DMS53 treated with DMSO at 0.1 percent for 48 hours (cell line): ENCODE measurements around the gene FARSB.
"Not testable (repeated sequence)": the region's sequence is repeated elsewhere in the genome, so short reads cannot be mapped to it uniquely, and the experiment has no call there.

Source experiments
- DNase-seq: peaks from one replicate; lab custom pipeline; 2025; ENCODE audit not compliant: unreplicated experiment; lab: John Stamatoyannopoulos, UW

Gene FARSB

DNA sequence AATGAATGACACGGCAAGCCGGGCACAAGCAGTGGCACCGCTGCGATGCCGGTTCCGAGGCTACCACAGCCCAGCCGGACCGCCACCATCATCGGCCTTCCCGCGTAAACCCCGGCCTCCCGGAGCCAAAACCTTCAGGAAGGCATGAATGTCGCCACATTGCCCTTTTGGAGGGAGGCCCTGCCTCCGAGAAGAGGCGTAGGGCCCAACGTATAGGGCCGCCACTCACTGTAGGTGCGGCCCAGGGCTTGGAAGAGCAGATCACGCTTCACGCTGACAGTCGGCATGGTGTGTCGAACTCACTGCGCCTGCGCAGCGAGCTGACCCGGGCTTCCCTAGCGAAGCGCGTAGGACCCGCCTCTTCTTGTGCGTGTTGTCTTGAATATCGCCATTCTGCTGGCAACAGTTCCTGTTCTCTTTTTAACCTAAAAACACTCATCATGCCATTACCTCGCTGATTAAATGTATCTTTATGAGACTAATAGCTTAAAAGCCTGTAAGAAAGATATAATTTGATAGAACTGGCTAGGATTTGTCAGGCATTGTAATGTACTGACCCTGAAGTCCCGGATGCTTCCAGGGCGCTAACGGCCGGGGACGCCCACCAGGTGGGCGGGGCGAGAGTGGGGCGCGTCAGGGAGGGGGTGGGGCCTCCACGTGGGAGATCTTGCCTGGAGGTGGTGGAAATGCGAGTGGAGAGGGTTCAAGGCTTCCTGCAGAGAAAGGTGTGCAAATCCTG lies at the start of gene FARSB:
TSS of gene FARSB (minus strand) at position 306 of the 739 bp plus-strand sequence. CDS start at position 287, 19 bp downstream.
- peak; percentile 77 for DNase-seq

DNA sequence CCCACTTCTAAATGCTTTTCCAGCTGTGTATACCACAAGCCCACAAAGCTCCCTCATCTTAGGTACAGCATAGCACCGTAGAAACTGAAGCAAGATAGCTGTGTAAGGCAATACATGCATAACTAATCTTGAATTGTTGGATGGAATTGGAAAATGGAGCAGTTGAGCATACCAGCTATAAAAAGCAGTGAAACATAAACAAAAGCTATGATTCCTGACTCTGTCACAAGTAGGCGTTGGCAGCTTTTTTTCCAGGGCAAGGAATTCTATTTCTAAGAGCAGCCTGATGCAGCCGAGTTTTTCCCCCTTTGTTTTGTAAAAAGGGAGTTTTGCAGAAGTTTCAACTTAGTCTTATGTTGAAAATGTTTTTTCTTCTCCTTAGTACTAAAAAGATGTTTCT lies 48.0 kb upstream of the FARSB start:
- DNase-seq, result no peak

DNA sequence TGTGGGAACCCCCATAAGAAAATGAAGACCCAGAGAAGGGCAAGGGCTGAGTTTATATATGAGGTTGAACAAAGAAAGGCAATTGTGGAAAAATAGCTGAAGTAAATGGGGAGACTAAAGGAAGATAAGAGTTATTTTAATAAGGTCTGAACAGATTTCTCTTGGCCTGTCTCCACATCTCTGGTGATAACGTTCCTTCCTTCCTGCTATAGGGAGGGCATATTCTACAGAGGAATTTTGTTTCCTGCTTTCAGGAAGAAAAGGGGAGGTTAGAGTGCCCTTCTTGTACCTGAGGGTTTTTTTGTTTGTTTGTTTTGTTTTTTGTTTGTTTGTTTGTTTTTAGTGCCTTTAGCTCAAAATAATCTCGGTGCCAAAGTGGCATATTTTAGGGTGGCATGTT lies 47.2 kb upstream of the FARSB start:
- no peak for DNase-seq

DNA sequence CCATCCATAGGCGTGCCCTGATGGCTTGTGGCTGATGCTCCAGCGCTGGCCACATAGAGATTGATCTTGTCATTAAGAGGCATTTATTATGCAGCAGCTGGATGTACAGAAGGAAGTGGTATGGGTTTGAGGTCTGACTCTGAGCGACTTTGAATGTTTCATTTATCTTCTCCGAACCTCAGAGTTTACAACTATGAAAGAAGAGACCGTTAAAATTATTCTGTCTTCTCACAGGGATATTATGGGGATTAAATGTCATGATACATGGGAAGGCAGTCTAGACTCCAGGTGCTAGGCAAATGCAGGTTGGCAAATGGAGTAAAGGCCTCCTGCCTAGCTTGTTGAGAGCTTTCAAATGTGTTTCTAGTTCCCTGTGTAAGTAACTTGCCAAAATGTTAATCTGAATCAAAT lies 45.8 kb upstream of the FARSB start:
- no peak for DNase-seq

DNA sequence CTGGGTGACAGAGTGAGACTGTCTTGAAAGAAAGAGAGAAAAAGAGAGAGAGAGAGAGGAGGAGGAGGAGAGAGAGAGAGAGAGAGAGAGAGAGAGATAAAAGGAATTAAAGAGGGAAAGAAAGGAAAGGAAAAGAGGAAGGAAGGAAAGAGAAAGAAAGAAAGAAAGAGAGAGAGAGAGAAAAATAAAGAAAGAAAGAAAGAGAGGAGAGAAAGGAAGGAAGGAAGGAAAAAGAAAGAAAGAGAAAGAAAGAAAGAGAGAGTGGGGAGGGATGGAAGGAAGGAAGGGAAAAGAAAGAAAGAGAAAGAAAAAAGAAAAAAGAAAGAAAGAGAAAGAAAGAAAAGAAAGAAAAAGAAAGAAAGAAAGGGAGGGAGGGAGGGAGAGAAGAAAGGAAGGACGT lies 45.3 kb upstream of the FARSB start:
- no peak for DNase-seq

DNA sequence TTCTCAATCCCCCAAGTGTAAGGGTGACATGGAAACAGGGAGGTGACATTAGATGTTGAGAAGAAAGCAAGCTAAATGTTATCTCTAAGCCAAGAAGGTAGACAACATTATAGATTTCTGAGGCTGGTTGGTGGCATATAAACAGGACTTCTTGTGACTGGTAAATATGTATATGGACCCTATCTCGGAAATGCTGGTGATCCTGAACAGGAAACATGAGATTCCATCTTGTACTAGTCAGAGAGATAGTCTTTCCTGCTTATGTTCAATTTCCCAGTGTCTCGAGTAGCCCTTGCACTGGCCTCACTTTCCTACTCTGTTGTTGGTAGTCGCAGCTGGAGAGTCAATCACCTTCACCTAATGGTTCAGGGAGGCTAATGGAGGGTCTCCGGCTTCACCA lies 42.4 kb upstream of the FARSB start:
- no peak for DNase-seq

DNA sequence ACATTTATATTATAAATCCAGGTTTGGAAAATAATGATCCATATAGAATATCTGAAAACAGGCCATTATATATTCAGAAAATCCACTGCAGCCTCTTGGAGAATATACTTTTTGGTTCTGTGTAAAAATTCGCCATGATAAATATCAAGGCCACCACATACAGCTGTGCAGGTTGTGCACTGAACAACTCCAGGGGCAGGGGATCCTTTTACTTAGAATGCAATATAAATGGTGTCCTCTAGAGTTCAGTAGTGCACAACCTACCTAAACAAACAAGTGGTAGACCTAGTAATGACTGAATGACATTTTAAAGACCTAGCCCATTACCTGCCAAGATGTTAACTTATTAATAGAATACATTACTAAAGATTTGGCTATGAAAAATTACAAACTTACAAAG lies 37.9 kb upstream of the FARSB start:
- no peak for DNase-seq

DNA sequence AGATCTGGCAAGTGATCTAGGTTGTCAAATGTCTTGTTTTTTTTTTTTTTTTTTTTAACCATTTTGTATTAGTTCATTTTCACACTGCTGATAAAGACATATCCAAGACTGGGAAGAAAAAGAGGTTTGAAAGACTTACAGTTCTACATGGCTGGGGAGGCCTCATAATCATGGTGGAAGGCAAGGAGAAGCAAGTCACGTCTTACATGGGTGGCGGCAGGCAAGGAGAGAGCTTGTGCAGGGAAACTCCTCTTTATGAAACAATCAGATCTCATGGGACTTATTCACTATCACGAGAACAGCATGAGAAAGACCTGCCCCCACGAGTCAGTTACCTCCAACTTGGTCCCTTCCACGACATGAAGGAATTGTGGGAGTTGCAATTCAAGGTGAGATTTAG lies 37.5 kb upstream of the FARSB start:
- DNase-seq, result not testable (repeated sequence)

DNA sequence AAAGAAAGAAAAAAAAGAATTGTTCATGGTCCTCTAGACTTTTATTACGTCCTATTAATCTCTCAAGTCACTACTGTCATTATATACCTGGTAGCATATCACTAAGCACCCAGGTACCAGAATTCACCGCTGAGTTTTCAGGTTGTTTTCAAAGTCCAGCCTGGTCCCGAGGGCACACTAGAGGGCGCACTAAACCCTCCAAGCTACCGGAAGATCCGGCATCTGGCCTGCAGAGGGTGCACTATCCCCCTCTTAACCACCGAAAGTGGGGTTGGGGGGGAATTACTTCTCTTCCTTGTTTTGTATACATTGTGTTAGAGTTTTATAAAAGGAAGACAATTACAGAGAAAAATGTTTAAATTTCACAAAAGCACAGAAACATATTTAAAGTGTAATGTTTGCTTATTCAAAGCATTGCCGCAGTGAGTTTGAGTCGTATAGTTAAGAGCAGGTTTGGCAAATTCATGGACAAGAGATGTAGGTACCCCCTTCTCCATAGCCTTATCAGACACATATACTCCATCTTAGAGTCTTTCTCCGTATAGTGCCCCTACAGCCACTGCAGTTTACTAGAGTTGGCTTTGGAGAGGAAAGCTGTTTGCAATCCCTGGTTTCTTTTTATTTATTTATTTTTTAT lies 34.8 kb upstream of the FARSB start:
- DNase-seq, result peak; percentile 49

DNA sequence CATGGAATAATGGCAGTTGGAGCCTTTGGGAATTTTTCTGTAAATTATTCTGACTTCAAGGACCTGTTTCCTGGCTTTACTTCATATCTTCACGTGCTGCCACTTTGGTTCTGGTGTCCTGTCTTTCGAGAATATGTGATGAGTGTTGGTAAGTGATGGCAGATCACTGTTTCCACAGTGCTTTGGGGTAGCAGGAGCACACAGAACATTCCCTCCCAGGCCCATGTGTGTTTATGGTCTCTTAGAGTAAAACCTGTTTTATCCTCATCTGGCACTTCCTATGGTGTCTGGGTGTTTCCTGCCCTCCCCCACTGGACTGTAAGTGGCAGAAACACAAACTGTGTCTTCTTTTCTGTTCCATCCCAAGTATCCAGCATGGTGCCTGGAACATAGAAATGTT lies 33.4 kb upstream of the FARSB start:
- DNase-seq, result no peak

DNA sequence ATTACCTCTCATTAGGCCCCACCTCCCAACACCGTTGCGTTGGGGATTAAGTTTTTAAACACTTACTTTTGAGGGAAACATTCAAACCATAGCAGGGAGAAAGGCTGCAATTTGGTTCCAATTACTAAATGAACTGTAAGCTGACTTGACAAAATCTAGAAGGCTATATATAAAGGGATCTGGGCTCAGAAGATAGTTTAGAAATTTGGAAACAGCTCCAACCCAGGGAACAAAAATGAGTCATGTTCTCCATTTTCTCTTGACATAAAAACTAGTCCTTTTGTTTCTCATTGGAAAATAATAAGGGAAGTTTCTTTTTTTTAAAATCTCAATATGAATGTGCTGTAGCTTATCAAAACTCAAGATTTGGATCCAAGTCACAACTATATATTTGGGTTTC lies 33.0 kb upstream of the FARSB start:
- DNase-seq, result no peak

DNA sequence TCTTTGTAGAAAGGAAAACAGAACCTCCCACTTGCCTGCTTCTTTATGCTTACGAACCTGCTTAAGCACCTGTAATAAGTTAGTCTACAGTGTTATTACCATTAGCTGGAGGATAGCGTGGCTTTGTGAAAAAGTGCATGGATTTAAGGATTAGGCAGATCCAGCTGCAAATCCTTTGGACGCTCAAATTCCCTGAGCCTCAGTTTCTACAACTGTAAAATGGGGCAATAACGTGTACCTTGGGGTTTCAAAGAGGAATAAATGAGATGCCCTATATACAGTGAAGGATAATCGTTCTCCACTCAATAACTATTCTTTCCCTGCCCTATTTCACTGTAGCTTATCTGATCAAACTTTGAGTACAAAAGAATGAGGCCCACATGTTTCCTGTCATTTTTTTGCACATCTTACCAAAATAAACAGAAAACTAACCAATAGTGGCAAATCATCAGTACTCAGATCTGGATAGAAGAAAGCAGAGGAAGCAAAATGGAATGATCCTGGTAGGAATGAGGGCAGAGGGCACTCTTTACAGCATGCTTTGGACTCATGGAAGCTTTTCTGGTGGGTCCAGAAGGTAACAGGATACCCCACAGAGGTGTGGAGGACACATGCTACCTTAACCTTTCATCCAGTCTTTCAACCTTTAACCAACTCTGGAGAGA lies 30.3 kb upstream of the FARSB start:
- DNase-seq, result no peak

DNA sequence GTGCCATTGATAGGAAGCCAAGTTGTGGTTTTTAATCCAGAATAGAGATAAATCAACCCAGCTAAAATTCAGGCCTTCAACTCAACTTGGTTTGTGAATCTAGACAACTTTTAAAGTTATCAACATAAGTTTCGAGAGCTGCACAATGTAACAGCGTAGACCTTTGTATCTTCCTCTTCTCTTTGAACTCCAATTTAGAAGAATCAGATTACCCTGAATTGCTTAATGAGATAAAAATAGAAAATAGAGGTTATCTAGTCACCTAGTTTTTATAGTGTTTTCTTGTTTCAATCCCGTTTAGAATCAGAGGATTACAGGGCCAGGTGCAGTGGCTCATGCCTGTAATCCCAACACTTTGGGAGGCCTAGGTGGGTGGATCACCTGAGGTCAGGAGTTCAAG lies 27.9 kb upstream of the FARSB start:
- DNase-seq, result no peak

DNA sequence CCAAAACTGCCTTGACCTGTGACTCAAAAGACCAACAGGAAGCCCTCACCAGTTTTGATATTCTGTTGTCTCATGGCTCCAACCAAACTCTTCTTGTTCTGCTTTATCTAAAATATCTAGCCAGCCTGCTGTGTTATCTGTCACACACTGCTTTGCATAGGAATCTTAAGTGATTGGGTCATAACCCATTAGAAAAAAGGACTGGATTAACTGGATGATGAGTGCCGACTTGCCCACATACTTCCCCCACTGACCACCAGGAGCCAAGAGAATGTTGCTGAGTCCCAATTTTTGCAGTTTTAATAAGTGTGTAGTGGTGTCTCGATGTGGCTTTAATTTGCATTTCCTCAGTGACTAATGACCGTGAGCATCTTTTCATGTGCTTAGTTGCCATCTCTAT lies 22.1 kb upstream of the FARSB start:
- DNase-seq, result no peak

DNA sequence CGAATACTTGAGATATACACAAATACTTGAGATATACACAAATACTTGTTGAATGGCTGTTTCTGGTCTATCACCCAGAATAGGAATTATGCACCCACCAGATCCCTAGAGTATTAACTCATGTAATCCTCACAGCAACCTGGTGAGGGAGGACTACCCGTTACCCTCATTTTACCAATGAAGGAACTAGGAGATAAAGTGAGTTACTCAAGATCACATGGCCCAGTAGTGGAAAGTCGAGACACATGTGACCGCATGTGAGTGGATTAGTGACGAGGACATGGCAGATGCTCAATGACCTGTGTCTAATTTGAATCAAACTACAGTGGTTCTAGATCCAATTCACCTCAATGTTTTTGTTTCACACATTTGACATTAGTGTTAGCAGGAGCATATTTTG lies 18.0 kb upstream of the FARSB start:
- DNase-seq, result no peak

DNA sequence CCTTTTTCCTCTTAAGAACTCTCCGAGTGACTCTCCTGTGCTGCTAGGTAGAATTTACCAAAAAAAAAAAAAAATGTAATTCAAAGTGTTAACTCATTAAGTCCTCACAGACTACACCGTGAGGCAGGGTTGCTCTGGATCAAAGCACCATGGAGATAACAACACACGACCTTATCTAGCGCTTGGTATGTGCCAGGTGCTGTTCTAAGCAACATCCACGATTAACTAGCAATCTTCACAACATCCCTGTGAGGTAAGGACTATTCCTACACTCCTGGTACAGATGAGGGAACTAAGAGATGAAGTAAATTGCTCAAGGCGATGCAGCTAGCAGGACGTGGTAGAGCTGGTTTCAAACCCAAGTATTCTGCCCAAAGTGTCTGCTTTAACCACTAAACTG lies 17.4 kb upstream of the FARSB start:
- DNase-seq, result no peak

DNA sequence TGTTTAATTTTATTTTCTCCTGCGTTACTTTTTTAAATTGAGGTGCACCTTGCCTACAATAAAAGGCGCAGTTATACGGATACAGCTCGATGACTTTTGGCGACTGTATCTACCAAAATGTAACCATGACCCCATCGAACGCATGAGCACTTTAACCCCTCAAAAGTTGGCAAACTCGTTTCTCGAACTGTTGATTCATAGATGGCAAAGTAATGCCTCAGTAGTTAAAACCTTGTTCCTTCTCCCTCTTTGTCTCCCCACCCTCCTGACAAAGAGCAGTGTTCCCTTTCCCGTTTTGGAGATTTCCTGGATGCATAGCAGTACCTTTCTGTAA lies 16.1 kb upstream of the FARSB start:
- no peak for DNase-seq

DNA sequence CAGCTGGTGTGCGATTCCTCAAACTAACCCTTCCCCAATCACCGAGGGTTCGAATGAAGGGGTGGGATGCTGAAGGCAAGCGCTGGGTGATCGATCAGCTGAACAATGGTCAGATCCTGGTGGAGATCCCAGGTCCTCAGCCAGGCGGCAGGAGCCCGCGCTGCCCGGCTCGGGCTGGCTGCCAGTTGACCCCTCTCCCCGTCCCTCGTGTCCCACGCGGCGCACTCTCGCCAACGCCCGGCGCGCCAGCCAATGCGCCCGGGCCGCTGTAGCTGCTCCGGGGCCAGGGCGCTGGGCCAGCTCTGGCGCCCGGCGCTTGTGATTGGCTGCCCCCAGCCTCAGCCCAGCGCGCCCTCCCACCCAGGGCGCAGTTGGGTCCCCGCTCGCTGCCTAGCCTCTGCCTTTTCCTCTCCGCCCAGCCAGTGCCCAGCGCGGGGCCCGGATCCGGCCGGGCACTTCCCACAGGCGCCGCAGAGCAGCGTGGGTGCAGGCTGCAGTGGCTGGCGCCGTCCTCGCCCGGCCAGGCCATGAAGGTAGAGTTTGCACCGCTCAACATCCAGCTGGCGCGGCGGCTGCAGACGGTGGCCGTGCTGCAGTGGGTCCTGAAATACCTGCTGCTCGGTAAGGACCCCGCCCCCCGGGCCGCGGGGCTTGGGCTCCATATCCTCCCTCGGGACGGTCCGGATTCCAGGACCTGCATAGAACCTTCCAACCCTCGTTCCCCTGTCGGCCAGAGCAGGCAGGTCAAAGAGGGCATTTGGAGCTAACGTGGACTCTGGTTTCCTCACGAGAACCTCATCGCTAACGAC lies 15.6 kb upstream of the FARSB start, which contains the start of gene MOGAT1:
TSS of gene MOGAT1 (plus strand) at position 400 of the 809 bp plus-strand sequence. CDS start at position 528, 128 bp downstream.
- no peak for DNase-seq

DNA sequence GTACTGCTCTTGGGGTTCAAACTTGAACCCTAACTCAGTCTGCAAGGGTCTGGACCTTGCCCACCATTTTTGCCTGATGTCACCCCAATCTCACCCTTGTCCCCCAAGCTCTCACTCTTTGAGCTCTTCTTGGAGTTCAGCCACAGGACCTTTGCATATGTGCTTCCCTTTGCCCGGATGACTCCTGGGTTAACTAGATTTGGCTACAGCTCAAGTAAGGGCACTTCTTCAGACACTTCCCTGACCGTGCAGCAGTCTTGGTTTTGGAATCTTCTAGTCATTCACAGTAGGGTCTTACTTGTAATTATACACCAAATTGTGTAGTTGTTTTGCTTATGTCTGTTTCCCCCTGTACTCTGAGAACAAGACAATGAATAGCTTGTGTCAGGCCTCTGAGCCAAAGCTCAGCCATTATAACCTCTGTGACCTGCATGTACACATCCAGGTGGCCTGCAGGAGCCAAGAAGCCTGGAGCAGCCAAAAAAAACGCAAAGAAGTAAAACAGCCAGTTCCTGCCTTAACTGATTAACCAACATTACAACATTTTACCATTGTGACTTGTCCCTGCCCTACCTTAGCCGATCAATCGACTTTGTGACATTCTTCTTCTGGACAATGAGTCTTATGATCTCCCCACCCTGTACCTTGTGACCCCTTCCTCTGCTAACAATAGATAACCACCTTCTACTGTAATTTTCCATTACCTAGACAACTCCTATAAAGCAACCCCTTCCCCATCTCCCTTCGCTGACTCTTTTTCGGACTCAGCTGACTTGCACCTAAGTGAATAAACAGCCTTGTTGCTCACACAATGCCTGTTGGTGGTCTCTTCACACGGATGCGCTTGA lies 14.5 kb upstream of the FARSB start:
- no peak for DNase-seq

DNA sequence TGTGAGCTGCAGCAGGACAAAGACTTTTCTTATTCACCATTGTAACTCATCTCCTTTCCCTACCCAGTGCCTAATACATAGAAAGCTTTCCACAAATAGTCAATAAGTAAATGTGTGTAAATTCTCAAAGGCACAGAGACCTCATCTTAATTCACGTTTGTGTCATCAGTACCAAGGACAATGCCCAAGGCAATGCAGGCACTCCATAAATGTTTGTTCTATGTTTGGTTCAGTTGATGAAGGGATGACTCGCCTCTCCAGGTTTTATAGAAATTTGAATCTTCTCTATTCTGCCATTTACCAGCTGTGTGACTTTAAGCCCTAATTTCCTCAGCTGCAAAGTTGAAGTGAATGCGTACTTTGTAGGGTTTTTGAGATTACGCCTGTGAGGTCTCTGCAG lies 13.5 kb upstream of the FARSB start:
- no peak for DNase-seq
